GM18858 (cell line): Measurements from ENCODE around the gene PET100.

Source experiments
- ATAC-seq: cut with Tn5 transposase; IDR thresholded peaks from one replicate; pipeline ENCODE4 v1.9.1; 2021; ENCODE audit not compliant: unreplicated experiment

Gene PET100

GRCh38 chr19:7647156-7647555, 17.6 kb downstream of the PET100 start:
- ATAC-seq = no peak

GRCh38 chr19:7648265-7649014, 18.8 kb downstream of the PET100 start:
- no peak for ATAC-seq

- no peak for ATAC-seq
Observed at GRCh38 chr19:7650148-7650547, 20.6 kb downstream of the PET100 start.

GRCh38 chr19:7652061-7652641, 22.6 kb downstream of the PET100 start:
- ATAC-seq = no peak

GRCh38 chr19:7654401-7654800, 24.8 kb downstream of the PET100 start:
- no peak for ATAC-seq

- ATAC-seq = no peak
Observed at GRCh38 chr19:7655581-7655980, 26.0 kb downstream of the PET100 start.

GRCh38 chr19:7657131-7657751, 27.6 kb downstream of the PET100 start:
- ATAC-seq = no peak

GRCh38 chr19:7658219-7658686, 28.7 kb downstream of the PET100 start:
- ATAC-seq = no peak

GRCh38 chr19:7661744-7662538, 32.3 kb downstream of the PET100 start:
- ATAC-seq = no peak

GRCh38 chr19:7662657-7663056, 33.1 kb downstream of the PET100 start:
- no peak for ATAC-seq

GRCh38 chr19:7663706-7664105, 34.1 kb downstream of the PET100 start:
- no peak for ATAC-seq

GRCh38 chr19:7665076-7665475, 35.5 kb downstream of the PET100 start:
- ATAC-seq = no peak

GRCh38 chr19:7668842-7669241, 39.2 kb downstream of the PET100 start, which contains the start of gene RETN:
RETN (plus strand) TSS chr19:7669049; CDS start chr19:7669327, 278 bp downstream.
- no peak for ATAC-seq

GRCh38 chr19:7669641-7670040, 40.0 kb downstream of the PET100 start:
- no peak for ATAC-seq

GRCh38 chr19:7670150-7670783, 40.7 kb downstream of the PET100 start:
- ATAC-seq = no peak

GRCh38 chr19:7670790-7671189, 41.2 kb downstream of the PET100 start:
- ATAC-seq = no peak

- ATAC-seq = no peak
Observed at GRCh38 chr19:7672522-7672921, 42.9 kb downstream of the PET100 start.

- no peak for ATAC-seq
Observed at GRCh38 chr19:7674010-7675005, 44.7 kb downstream of the PET100 start.

GRCh38 chr19:7676376-7676775, 46.8 kb downstream of the PET100 start:
- ATAC-seq = no peak

- ATAC-seq = no peak
Observed at GRCh38 chr19:7676854-7677253, 47.3 kb downstream of the PET100 start, which contains the start of gene MCEMP1. MCEMP1 (plus strand) TSS chr19:7677090; CDS start chr19:7677121, 31 bp downstream.
